ENCODE results near the gene SND1. TPM values are rescaled to one million over a fixed set of nuclear protein-coding genes. Genes with fewer than 3 reads are reported as not detected.
A peak's percentile ranks its signal among the peaks of the same experiment; 100 is the strongest.

The SND1 gene
- total and polyA plus RNA-seq, 2 donors from 2014 or later, result 83.0 to 154 TPM

DNA sequence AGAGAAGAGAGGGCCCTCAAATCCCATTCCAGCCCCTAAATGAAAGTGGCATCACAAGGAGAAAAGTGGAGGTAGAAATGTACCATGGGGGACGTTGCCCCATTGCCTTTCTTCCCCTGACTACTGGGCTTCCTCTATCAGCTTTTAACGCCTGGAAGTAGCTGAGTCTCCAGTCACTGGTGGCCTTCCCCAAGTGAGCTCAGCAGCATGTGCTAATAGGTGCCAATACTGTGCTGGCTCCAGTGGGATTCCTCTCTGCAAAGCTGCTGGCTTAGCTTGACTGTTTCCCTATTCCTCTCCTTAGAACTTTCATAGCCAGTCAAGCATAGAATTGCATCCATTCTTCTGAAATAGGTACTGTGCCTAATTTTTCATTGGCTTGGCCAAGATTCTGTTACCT is 346.7 kb downstream of the SND1 start:
- Histone ChIP-seq H3K36me3 (ENCODE audit: control insufficient read depth in 2 of 3, insufficient read depth in 3 of 3, low read length in 3 of 3) (no peaks in the 10 kb centered on the region), H3K4me1 (ENCODE audit: control insufficient read depth in 2 of 3, insufficient read depth in 2 of 3, low read depth in 1 of 3, low read length in 3 of 3) (peaks cover 0 to 30% (median 22%) of the 10 kb centered on the region in 3 donors), H3K9me3 (ENCODE audit: control insufficient read depth in 2 of 3, insufficient read depth in 1 of 3, low read length in 3 of 3) (no peaks in the 10 kb centered on the region), H3K4me3 (ENCODE audit: low read length in 3 of 3) (no peak overlapping the region), H3K27me3 (ENCODE audit: control insufficient read depth, insufficient read depth, low read length) (no peaks in the 10 kb centered on the region), H3K9ac (ENCODE audit: low read length in 3 of 3) (no peak overlapping the region), H3K27ac (ENCODE audit: low read depth in 2 of 2, low read length in 2 of 2) (no peak overlapping the region)
- TF ChIP-seq, protein P1, sequence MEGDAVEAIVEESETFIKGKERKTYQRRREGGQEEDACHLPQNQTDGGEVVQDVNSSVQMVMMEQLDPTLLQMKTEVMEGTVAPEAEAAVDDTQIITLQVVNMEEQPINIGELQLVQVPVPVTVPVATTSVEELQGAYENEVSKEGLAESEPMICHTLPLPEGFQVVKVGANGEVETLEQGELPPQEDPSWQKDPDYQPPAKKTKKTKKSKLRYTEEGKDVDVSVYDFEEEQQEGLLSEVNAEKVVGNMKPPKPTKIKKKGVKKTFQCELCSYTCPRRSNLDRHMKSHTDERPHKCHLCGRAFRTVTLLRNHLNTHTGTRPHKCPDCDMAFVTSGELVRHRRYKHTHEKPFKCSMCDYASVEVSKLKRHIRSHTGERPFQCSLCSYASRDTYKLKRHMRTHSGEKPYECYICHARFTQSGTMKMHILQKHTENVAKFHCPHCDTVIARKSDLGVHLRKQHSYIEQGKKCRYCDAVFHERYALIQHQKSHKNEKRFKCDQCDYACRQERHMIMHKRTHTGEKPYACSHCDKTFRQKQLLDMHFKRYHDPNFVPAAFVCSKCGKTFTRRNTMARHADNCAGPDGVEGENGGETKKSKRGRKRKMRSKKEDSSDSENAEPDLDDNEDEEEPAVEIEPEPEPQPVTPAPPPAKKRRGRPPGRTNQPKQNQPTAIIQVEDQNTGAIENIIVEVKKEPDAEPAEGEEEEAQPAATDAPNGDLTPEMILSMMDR (IDR thresholded peaks at IDR 0.05; ENCODE audit: borderline replicate concordance, extremely low read depth, insufficient read depth), result no peak
- intact Hi-C loops (cut with DNase I), result no loop called here
- FAIRE-seq (no peak), DNase-seq (no peak)

DNA sequence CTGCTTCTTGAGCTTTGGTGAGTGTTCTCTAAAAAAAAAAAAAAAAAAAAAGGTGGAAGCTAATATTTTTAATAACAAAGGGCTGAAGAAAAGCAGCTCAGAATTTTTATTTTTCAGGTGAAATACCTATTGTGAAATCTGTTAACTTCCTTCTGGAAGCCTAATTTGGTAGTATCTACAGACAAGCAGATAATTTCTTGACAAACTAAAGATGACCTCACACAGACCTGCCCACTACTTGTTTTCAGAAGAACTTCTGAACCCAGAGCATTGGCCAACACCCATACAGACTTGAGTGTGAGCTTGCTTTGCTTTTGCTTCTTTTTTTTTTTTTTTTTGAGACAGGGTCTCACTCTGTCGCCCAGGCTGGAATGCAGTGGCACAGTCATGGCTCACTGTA is 348.1 kb downstream of the SND1 start:
- intact Hi-C loops (cut with DNase I), result no loop called here
- FAIRE-seq, result no peak
- H3K4me1 ChIP-seq (ENCODE audit: control insufficient read depth in 2 of 3, insufficient read depth in 2 of 3, low read depth in 1 of 3, low read length in 3 of 3), result peaks cover 0 to 38% (median 26%) of the 10 kb centered on the region in 3 donors
- DNase-seq, result no peak
- no peaks in the 10 kb centered on the region for H3K36me3 ChIP-seq (ENCODE audit: control insufficient read depth in 2 of 3, insufficient read depth in 3 of 3, low read length in 3 of 3)
- TF ChIP-seq, protein P1 (IDR thresholded peaks at IDR 0.05; ENCODE audit: borderline replicate concordance, extremely low read depth, insufficient read depth), result no peak
- H3K9ac ChIP-seq (ENCODE audit: low read length in 3 of 3), result no peak overlapping the region
- H3K9me3 ChIP-seq (ENCODE audit: control insufficient read depth in 2 of 3, insufficient read depth in 1 of 3, low read length in 3 of 3), result no peaks in the 10 kb centered on the region
- H3K4me3 ChIP-seq (ENCODE audit: low read length in 3 of 3), result no peak overlapping the region
- H3K27ac ChIP-seq (ENCODE audit: low read depth in 2 of 2, low read length in 2 of 2), result peak overlapping the region; percentile 44 to 63
- H3K27me3 ChIP-seq (ENCODE audit: control insufficient read depth, insufficient read depth, low read length), result no peaks in the 10 kb centered on the region

GRCh38 chr7:128000854-128001265 is 348.9 kb downstream of the SND1 start:
- intact Hi-C loops (cut with DNase I), result no loop called here
- H3K4me3 ChIP-seq (ENCODE audit: low read length in 3 of 3), result peak overlapping the region in 2 of 3 donors; percentile 0 to 4

More at GRCh38 chr7:128000854-128001265, 348.9 kb downstream of the SND1 start:
- TF ChIP-seq, protein P1 (IDR thresholded peaks at IDR 0.05; ENCODE audit: borderline replicate concordance, extremely low read depth, insufficient read depth), result peak; percentile 5
- no peaks in the 10 kb centered on the region for H3K27me3 ChIP-seq (ENCODE audit: control insufficient read depth, insufficient read depth, low read length)
- H3K9me3 ChIP-seq (ENCODE audit: control insufficient read depth in 2 of 3, insufficient read depth in 1 of 3, low read length in 3 of 3), result no peaks in the 10 kb centered on the region
- H3K27ac ChIP-seq (ENCODE audit: low read depth in 2 of 2, low read length in 2 of 2), result peak overlapping the region; percentile 44 to 63
- H3K9ac ChIP-seq (ENCODE audit: low read length in 3 of 3), result no peak overlapping the region
- H3K4me1 ChIP-seq (ENCODE audit: control insufficient read depth in 2 of 3, insufficient read depth in 2 of 3, low read depth in 1 of 3, low read length in 3 of 3), result peaks cover 0 to 35% (median 20%) of the 10 kb centered on the region in 3 donors
- H3K36me3 ChIP-seq (ENCODE audit: control insufficient read depth in 2 of 3, insufficient read depth in 3 of 3, low read length in 3 of 3), result no peaks in the 10 kb centered on the region
- no peak for FAIRE-seq
- DNase-seq, result peak in 1 of 5 donors; percentile 24

Measured in kidney (tissue), 14 donors.